PC-9 (cell line): ENCODE data around the gene TMEM42. TPM values are rescaled to one million over a fixed set of nuclear protein-coding genes. Genes with fewer than 3 reads are reported as not detected.

Source experiments
- BruUV-seq: library from RNA; stranded (reverse); fragments of 400-500 nt; replicated peaks from 2 replicates; lab custom pipeline; 2021; lab: Mats Ljungman, UMichigan
- CTCF ChIA-PET: fragments of 300-600 bp; sonication (Branson Sonifier 250); formaldehyde crosslinking; loops from one replicate; lab custom pipeline; 2022; ENCODE audit warnings: antibody characterized with exemption; lab: Charles Lee
- POLR2A ChIA-PET: fragments of 300-600 bp; sonication (Branson Sonifier 250); formaldehyde crosslinking; loops from one replicate; lab custom pipeline; 2022; ENCODE audit warnings: antibody characterized with exemption; ENCODE audit not compliant: unreplicated experiment; lab: Charles Lee
- DNase-seq, 2 experiments: peaks; one replicate each; pipeline versions ENCODE4 v3.0.0 to v3.0.0-alpha.2; 2015 to 2022; ENCODE audit warnings: mixed read lengths in 1 of 2
- H2AFZ ChIP-seq: fragments of 200-600 bp; sonication (generic); 2 replicates; pipeline ENCODE4 v1.8.1; 2017; ENCODE audit warnings: antibody characterized with exemption
- H3F3A ChIP-seq: fragments of 200-600 bp; sonication (generic); 2 replicates; pipeline ENCODE4 v1.8.1; 2017; ENCODE audit warnings: antibody characterized with exemption, mild to moderate bottlenecking, low read depth; ENCODE audit not compliant: insufficient read depth
- H3K27ac ChIP-seq: fragments of 200-600 bp; sonication (generic); 2 replicates; pipeline ENCODE4 v1.6.1; 2016; ENCODE audit warnings: mixed run types
- H3K27me3 ChIP-seq: fragments of 200-600 bp; sonication (generic); 2 replicates; pipeline ENCODE4 v1.6.1; 2016; ENCODE audit warnings: low read depth, mixed run types; ENCODE audit not compliant: insufficient read depth
- H3K36me3 ChIP-seq: fragments of 200-600 bp; sonication (generic); 2 replicates; pipeline ENCODE4 v1.6.1; 2016; ENCODE audit warnings: low read depth, mixed run types
- H3K4me1 ChIP-seq: fragments of 200-600 bp; sonication (generic); replicated peaks from 2 replicates; pipeline ENCODE4 v1.6.1; 2016; ENCODE audit warnings: mixed run types; ENCODE audit not compliant: insufficient read depth
- H3K4me2 ChIP-seq: fragments of 200-600 bp; sonication (generic); 2 replicates; pipeline ENCODE4 v1.6.1; 2017; ENCODE audit warnings: mixed run types
- H3K4me3 ChIP-seq: fragments of 200-600 bp; sonication (generic); 2 replicates; pipeline ENCODE4 v1.6.1; 2016; ENCODE audit warnings: mixed run types
- H3K79me2 ChIP-seq: fragments of 200-600 bp; sonication (generic); 2 replicates; pipeline ENCODE4 v1.6.1; 2017; ENCODE audit warnings: low read depth, mixed run types
- H3K9me2 ChIP-seq: fragments of 200-600 bp; sonication (generic); 2 replicates; pipeline ENCODE4 v1.8.1; 2017; ENCODE audit warnings: mild to moderate bottlenecking; ENCODE audit not compliant: insufficient read depth
- H3K9me3 ChIP-seq: fragments of 200-600 bp; sonication (generic); 2 replicates; pipeline ENCODE4 v1.8.1; 2016; ENCODE audit warnings: low read depth; ENCODE audit not compliant: insufficient read depth
- H4K20me1 ChIP-seq: fragments of 200-600 bp; sonication (generic); 2 replicates; pipeline ENCODE4 v1.8.1; 2017; ENCODE audit not compliant: insufficient read depth
- EZH2 ChIP-seq: fragments of 200-600 bp; sonication (generic); IDR thresholded peaks from 2 replicates; pipeline ENCODE4 v1.8.0; 2017; ENCODE audit warnings: antibody characterized with exemption, low read depth
- intact Hi-C: fragments of 100-400 bp; cut with micrococcal nuclease; formaldehyde crosslinking; loops from one replicate; pipeline ENCODE4 v1.10.0; 2022; ENCODE audit not compliant: unreplicated experiment
- total RNA-seq: library from RNA; stranded (reverse); gene quantifications from 2 replicates; pipeline ENCODE4 v1.2.3, GENCODE V29; 2021
- TF ChIP-seq, protein P1 (sequence below): fragments of 200-600 bp; sonication (generic); conservative IDR thresholded peaks from 2 replicates; pipeline ENCODE4 v1.6.1; 2017; ENCODE audit warnings: mixed run types, antibody characterized with exemption, mild to moderate bottlenecking, moderate library complexity

TMEM42 gene
- total RNA-seq, 1 experiment from 2014 or later, result 18.2 TPM

DNA sequence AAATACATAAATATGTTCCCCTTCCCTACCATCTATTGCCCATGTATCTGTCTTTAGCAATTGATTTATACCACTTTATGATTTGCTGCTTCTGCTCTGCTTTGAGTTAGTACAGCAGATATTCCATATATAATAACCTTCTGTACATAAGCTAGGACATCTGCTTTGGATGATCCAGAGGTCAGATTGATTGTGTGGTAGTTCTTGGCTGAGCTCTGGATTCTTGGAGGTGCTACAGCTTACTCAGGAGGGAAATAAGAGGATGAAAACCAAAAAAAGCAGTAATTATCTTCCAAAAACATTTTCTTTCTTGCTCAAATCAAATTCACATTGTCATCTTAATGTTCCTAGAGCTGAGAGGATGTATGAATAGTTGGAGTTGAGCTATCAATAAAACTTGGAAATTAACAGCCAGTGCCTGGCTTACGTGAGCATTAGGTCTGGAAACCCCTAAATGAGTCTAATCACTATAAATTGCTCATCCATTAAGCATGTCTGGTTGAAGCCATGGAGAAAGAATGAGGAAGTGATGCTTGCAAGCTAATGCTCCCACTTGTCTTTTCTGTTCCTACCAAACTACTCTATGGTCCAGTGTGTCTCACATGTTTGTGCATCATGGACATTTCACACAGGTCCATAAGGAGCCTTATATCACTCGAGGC lies 36.3 kb upstream of the TMEM42 start:
- Histone ChIP-seq H3K27me3 (no peaks in the 10 kb centered on the region), H3K36me3 (peaks cover 12% of the 10 kb centered on the region; the same call in 1 of the 2 replicates), H3K9me3 (no peaks in the 10 kb centered on the region), H4K20me1 (no peaks in the 10 kb centered on the region), H3K4me2 (no peak overlapping the region), H3K9me2 (no peaks in the 10 kb centered on the region), H3K79me2 (no peaks in the 10 kb centered on the region), H3K4me3 (no peak overlapping the region), H3K4me1 (no peaks in the 10 kb centered on the region), H3K27ac (no peak overlapping the region), H3F3A (no peaks in the 10 kb centered on the region), H2AFZ (no peak overlapping the region)
- intact Hi-C loops, result no loop called here
- no peak for TF ChIP-seq EZH2
- TF ChIP-seq, protein P1, sequence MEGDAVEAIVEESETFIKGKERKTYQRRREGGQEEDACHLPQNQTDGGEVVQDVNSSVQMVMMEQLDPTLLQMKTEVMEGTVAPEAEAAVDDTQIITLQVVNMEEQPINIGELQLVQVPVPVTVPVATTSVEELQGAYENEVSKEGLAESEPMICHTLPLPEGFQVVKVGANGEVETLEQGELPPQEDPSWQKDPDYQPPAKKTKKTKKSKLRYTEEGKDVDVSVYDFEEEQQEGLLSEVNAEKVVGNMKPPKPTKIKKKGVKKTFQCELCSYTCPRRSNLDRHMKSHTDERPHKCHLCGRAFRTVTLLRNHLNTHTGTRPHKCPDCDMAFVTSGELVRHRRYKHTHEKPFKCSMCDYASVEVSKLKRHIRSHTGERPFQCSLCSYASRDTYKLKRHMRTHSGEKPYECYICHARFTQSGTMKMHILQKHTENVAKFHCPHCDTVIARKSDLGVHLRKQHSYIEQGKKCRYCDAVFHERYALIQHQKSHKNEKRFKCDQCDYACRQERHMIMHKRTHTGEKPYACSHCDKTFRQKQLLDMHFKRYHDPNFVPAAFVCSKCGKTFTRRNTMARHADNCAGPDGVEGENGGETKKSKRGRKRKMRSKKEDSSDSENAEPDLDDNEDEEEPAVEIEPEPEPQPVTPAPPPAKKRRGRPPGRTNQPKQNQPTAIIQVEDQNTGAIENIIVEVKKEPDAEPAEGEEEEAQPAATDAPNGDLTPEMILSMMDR, result no peak
- POLR2A ChIA-PET, result interaction anchor here (0.6 kb wide), 1 partner anchor 200 kb away, joined by 4 read pairs; no protein-coding TSS in a partner anchor
- no TSS peak for BruUV-seq
- CTCF ChIA-PET, result no interaction called here
- peak in 1 of 2 experiments; percentile 43 for DNase-seq

DNA sequence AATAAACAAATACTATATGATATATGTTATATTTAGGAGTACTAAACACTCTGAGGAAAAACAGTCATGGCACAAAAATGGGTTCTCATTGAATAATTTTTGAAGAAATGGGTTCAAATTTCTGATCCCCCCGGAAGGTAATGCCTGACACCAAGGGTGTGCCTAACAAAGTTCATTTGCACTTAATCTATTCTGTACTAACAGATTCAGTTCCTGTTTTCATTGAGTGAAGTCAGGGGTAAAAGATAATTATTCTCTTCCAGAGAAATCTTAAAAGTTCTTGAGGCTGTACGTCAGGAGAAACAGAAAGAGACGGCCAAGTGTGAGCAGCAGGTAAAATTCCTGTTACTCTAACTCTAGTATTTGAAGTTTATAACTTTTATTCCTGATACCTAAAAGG lies 34.5 kb upstream of the TMEM42 start:
- POLR2A ChIA-PET, result no interaction called here
- DNase-seq, result no peak
- H2AFZ ChIP-seq, result no peak overlapping the region
- peaks cover 12% of the 10 kb centered on the region; the same call in 1 of the 2 replicates for H3K36me3 ChIP-seq
- H3K27ac ChIP-seq, result no peak overlapping the region
- H3F3A ChIP-seq, result no peaks in the 10 kb centered on the region
- no peaks in the 10 kb centered on the region for H3K4me1 ChIP-seq
- H3K4me2 ChIP-seq, result no peak overlapping the region
- TF ChIP-seq, protein P1, result no peak
- no peak for TF ChIP-seq EZH2
- H3K9me2 ChIP-seq, result no peaks in the 10 kb centered on the region
- H3K27me3 ChIP-seq, result no peaks in the 10 kb centered on the region
- no TSS peak for BruUV-seq
- no peaks in the 10 kb centered on the region for H4K20me1 ChIP-seq
- no peaks in the 10 kb centered on the region for H3K9me3 ChIP-seq
- intact Hi-C loops, result no loop called here
- no peaks in the 10 kb centered on the region for H3K79me2 ChIP-seq
- CTCF ChIA-PET, result no interaction called here
- no peak overlapping the region for H3K4me3 ChIP-seq

DNA sequence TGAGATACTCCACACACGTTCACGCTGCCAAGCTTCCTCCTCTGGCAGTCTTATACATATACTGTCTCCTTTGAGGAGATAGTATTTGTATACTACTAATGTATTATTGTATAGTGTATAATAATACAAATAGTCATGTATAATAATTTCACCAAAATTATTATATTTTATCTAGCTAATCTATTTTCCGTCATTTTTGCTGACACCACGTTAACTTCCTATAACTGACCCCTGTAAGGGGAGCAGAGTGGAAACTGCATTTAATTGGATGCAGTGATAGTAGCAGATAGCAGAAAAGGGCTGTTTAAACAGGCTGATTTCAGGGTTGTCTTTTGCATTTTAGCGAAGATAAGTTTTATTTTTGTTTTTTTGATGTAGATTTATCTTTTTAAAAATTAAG lies 30.5 kb upstream of the TMEM42 start:
- H3F3A ChIP-seq, result no peaks in the 10 kb centered on the region
- H3K4me1 ChIP-seq, result no peaks in the 10 kb centered on the region
- DNase-seq, result no peak
- H3K4me2 ChIP-seq, result no peak overlapping the region
- H3K9me3 ChIP-seq, result no peaks in the 10 kb centered on the region
- H3K4me3 ChIP-seq, result no peak overlapping the region
- H3K27me3 ChIP-seq, result no peaks in the 10 kb centered on the region
- CTCF ChIA-PET, result no interaction called here
- no peaks in the 10 kb centered on the region for H4K20me1 ChIP-seq
- POLR2A ChIA-PET, result interaction anchor here (0.7 kb wide), 1 partner anchor 11 kb away, joined by 8 read pairs; no protein-coding TSS in a partner anchor
- no peaks in the 10 kb centered on the region for H3K9me2 ChIP-seq
- TF ChIP-seq EZH2, result no peak
- TF ChIP-seq, protein P1, result no peak
- H2AFZ ChIP-seq, result no peak overlapping the region
- intact Hi-C loops, result no loop called here
- BruUV-seq, result no TSS peak
- H3K36me3 ChIP-seq, result peaks cover 8% of the 10 kb centered on the region; the same call in 1 of the 2 replicates
- no peak overlapping the region for H3K27ac ChIP-seq
- no peaks in the 10 kb centered on the region for H3K79me2 ChIP-seq
